ENCODE results near the gene PCDHA6. TPM values are rescaled to one million over a fixed set of nuclear protein-coding genes. Genes with fewer than 3 reads are reported as not detected.
"Not testable (repeated sequence)": the region's sequence is repeated elsewhere in the genome, so short reads cannot be mapped to it uniquely, and the experiment has no call there.

The PCDHA6 gene
- total and polyA plus RNA-seq, 2 donors (not counting 3 experiments of a cell fraction or from before 2014, with no cell fraction given), result 0.04 to 0.18 TPM

GRCh38 chr5:140795259-140795641 lies 32.5 kb upstream of the PCDHA6 start:
- H2AFZ ChIP-seq (ENCODE audit: low read depth, low read length), result no peak overlapping the region
- dilution Hi-C loops (cut with MboI; ENCODE audit: extremely low pct_ligation_motif_present, low sequenced_read_pairs) (no loop called here), intact Hi-C loops (cut with micrococcal nuclease) (no loop called here)
- ChIA-PET CTCF (interaction anchor here (1.1 to 1.8 kb wide), 3 partner anchors 9 to 12 kb away, joined by 3 to 5 read pairs (median 4); partner anchors contain the start of gene PCDHA1), POLR2A (no interaction called here)
- no peaks in the 10 kb centered on the region for H4K20me1 ChIP-seq (replicated peaks; ENCODE audit: control insufficient read depth, extremely low read depth, insufficient read depth, low read length)
- no peaks in the 10 kb centered on the region for H3K36me3 ChIP-seq (ENCODE audit: control insufficient read depth in 2 of 2, extremely low read depth in 1 of 2, insufficient read depth in 2 of 2, low read length in 2 of 2)
- no peak overlapping the region for H3K4me2 ChIP-seq (ENCODE audit: insufficient read depth, low read length)
- FAIRE-seq (no peak), DNase-seq (ENCODE audit: low read depth, low spot score) (no peak)
- no peak overlapping the region for H3K4me3 ChIP-seq (replicated peaks in 1 of 3; ENCODE audit: insufficient read depth in 1 of 3, low read depth in 1 of 3, low read length in 3 of 3)
- H3K27ac ChIP-seq (ENCODE audit: insufficient read depth, low read depth, low read length), result no peak overlapping the region
- H3K9me1 ChIP-seq (replicated peaks; ENCODE audit: control insufficient read depth, extremely low read depth, insufficient read depth, low read length), result no peaks in the 10 kb centered on the region
- H3K9me3 ChIP-seq (replicated peaks; ENCODE audit: control insufficient read depth, insufficient read depth, low read length), result no peaks in the 10 kb centered on the region
- no peaks in the 10 kb centered on the region for H3K27me3 ChIP-seq (ENCODE audit: control insufficient read depth in 2 of 2, insufficient read depth in 2 of 2, low read length in 2 of 2)
- BruUV-seq (replicated peaks), result no TSS peak
- H3K9ac ChIP-seq (replicated peaks; ENCODE audit: extremely low read depth, insufficient read depth, low read length), result no peak overlapping the region
- TF ChIP-seq MYC (IDR thresholded peaks at IDR 0.05; ENCODE audit: low read depth, low read length) (no peak), JUN (IDR thresholded peaks at IDR 0.05; ENCODE audit: borderline replicate concordance, insufficient read depth, insufficient read length, low read depth) (no peak), POLR2A (IDR thresholded peaks at IDR 0.05; ENCODE audit: low read depth, low read length) (no peak), CTCF (IDR thresholded peaks at IDR 0.05; ENCODE audit: extremely low read depth in 1 of 2, insufficient read depth in 1 of 2, low read depth in 1 of 2, low read length in 2 of 2) (no peak), FOS (IDR thresholded peaks at IDR 0.05; ENCODE audit: borderline replicate concordance, insufficient read depth, low read length) (no peak), MAX (IDR thresholded peaks at IDR 0.05; ENCODE audit: insufficient read depth, insufficient read length) (no peak)
- H3K4me1 ChIP-seq (ENCODE audit: control insufficient read depth, extremely low read depth, insufficient read depth, low read length), result no peaks in the 10 kb centered on the region
- no peaks in the 10 kb centered on the region for H3K79me2 ChIP-seq (ENCODE audit: control insufficient read depth, insufficient read depth, low read length)

- H3K9me1 ChIP-seq (replicated peaks; ENCODE audit: control insufficient read depth, extremely low read depth, insufficient read depth, low read length); H3K9ac ChIP-seq (replicated peaks; ENCODE audit: extremely low read depth, insufficient read depth, low read length); BruUV-seq (replicated peaks); H3K36me3 ChIP-seq (ENCODE audit: control insufficient read depth in 2 of 2, extremely low read depth in 1 of 2, insufficient read depth in 2 of 2, low read length in 2 of 2); H3K27me3 ChIP-seq (ENCODE audit: control insufficient read depth in 2 of 2, insufficient read depth in 2 of 2, low read length in 2 of 2); FAIRE-seq; H4K20me1 ChIP-seq (replicated peaks; ENCODE audit: control insufficient read depth, extremely low read depth, insufficient read depth, low read length); POLR2A ChIA-PET; intact Hi-C loops (cut with micrococcal nuclease); H3K27ac ChIP-seq (ENCODE audit: insufficient read depth, low read depth, low read length); H3K4me1 ChIP-seq (ENCODE audit: control insufficient read depth, extremely low read depth, insufficient read depth, low read length); H3K79me2 ChIP-seq (ENCODE audit: control insufficient read depth, insufficient read depth, low read length); H2AFZ ChIP-seq (ENCODE audit: low read depth, low read length); H3K4me2 ChIP-seq (ENCODE audit: insufficient read depth, low read length); H3K9me3 ChIP-seq (replicated peaks; ENCODE audit: control insufficient read depth, insufficient read depth, low read length); H3K4me3 ChIP-seq (replicated peaks in 1 of 3; ENCODE audit: insufficient read depth in 1 of 3, low read depth in 1 of 3, low read length in 3 of 3); DNase-seq (ENCODE audit: low read depth, low spot score); dilution Hi-C loops (cut with MboI; ENCODE audit: extremely low pct_ligation_motif_present, low sequenced_read_pairs): not testable (repeated sequence)
- CTCF ChIA-PET, result interaction anchor here (1.1 kb wide), 2 partner anchors 9 to 10 kb away, joined by 3 to 4 read pairs; partner anchors contain the start of gene PCDHA1
Measured at GRCh38 chr5:140796072-140796717, 31.6 kb upstream of the PCDHA6 start.

Measured in endothelial cell of umbilical vein (primary cell).